LNCaP clone FGC (cell line): Measurements from ENCODE around the gene BPIFB6.

Experiments
- DNase-seq: peaks from one replicate; pipeline ENCODE4 v3.0.0-alpha.2; 2011; ENCODE audit warnings: low read depth
- H3K4me3 ChIP-seq: 2 replicates; pipeline ENCODE4 v1.5.1; 2011; ENCODE audit warnings: mild to moderate bottlenecking, low read depth, low read length, control low read depth
- CTCF ChIP-seq: IDR thresholded peaks from 2 replicates; pipeline ENCODE4 v1.5.1; 2012; ENCODE audit warnings: mild to moderate bottlenecking; ENCODE audit not compliant: control insufficient read depth, insufficient read depth; ENCODE audit errors: extremely low read depth

BPIFB6 gene

GRCh38 chr20:32986331-32986966 lies 45.0 kb upstream of the BPIFB6 start:
- no peak for TF ChIP-seq CTCF
- no peak for DNase-seq
- no peak overlapping the region for H3K4me3 ChIP-seq

GRCh38 chr20:32987044-32987825 lies 44.2 kb upstream of the BPIFB6 start:
- no peak for DNase-seq
- TF ChIP-seq CTCF = no peak

GRCh38 chr20:32988008-32988407 lies 43.4 kb upstream of the BPIFB6 start:
- H3K4me3 ChIP-seq = no peak overlapping the region
- no peak for TF ChIP-seq CTCF
- no peak for DNase-seq

More at GRCh38 chr20:32987044-32987825, 44.2 kb upstream of the BPIFB6 start:
- no peak overlapping the region for H3K4me3 ChIP-seq

- no peak overlapping the region for H3K4me3 ChIP-seq
- DNase-seq = no peak
- TF ChIP-seq CTCF = no peak
Observed at GRCh38 chr20:32989507-32990283, 41.8 kb upstream of the BPIFB6 start.

- DNase-seq = no peak
- TF ChIP-seq CTCF = no peak
- no peak overlapping the region for H3K4me3 ChIP-seq
Observed at GRCh38 chr20:32990426-32990825, 41.0 kb upstream of the BPIFB6 start.

GRCh38 chr20:32991383-32991782 lies 40.1 kb upstream of the BPIFB6 start:
- no peak overlapping the region for H3K4me3 ChIP-seq
- no peak for DNase-seq
- no peak for TF ChIP-seq CTCF
